HepG2 (cell line): ENCODE results near the gene RPL18. TPM values are rescaled to one million over a fixed set of nuclear protein-coding genes. Genes with fewer than 3 reads are reported as not detected.

ENCODE experiments used
- CREM ChIP-seq, 2 experiments: sonication (generic) in 1 of 2; formaldehyde crosslinking in 1 of 2; IDR thresholded peaks; 2 replicates each; pipeline versions ENCODE4 v1.4.0 to v1.6.1; 2016 to 2020; ENCODE audit warnings: antibody characterized with exemption in 1 of 2, mild to moderate bottlenecking in 1 of 2, missing genetic modification reagents in 1 of 2
- ETV5 ChIP-seq: IDR thresholded peaks from 2 replicates; pipeline ENCODE4 v1.6.1; 2018; ENCODE audit warnings: missing biosample characterization, missing genetic modification reagents, inconsistent platforms, borderline replicate concordance
- FOXA3 ChIP-seq: IDR thresholded peaks from 2 replicates; pipeline ENCODE4 v1.6.1; 2016; ENCODE audit warnings: missing genetic modification reagents, missing compliant biosample characterization
- PRPF4 ChIP-seq: fragments of 200-400 bp; formaldehyde crosslinking; IDR thresholded peaks from 2 replicates; pipeline ENCODE4 v1.6.1; 2016; ENCODE audit warnings: low read length, low read depth; ENCODE audit not compliant: poor library complexity, severe bottlenecking
- SOX13 ChIP-seq, 3 experiments: fragments of 450-650 bp in 1 of 3; sonication (generic) in 1 of 3; formaldehyde crosslinking in 1 of 3; IDR thresholded peaks in 2 of 3; conservative IDR thresholded peaks in 1 of 3; 2 replicates each; pipeline versions ENCODE4 v1.5.0 to v1.6.1; 2016 to 2020; ENCODE audit warnings: antibody characterized with exemption in 1 of 3, mild to moderate bottlenecking in 1 of 3, missing compliant biosample characterization in 1 of 3, missing genetic modification reagents in 1 of 3, moderate library complexity in 1 of 3
- ZNF12 ChIP-seq: sonication (generic); formaldehyde crosslinking; IDR thresholded peaks from 2 replicates; pipeline ENCODE4 v1.5.0; 2020; ENCODE audit warnings: missing genetic modification reagents
- ZNF451 ChIP-seq: sonication (generic); formaldehyde crosslinking; IDR thresholded peaks from 2 replicates; pipeline ENCODE4 v1.5.0; 2020; ENCODE audit warnings: mild to moderate bottlenecking, missing genetic modification reagents
- ZNF720 ChIP-seq: sonication (generic); formaldehyde crosslinking; IDR thresholded peaks from 2 replicates; pipeline ENCODE4 v1.4.0; 2020; ENCODE audit warnings: missing genetic modification reagents
- polyA plus RNA-seq, 8 experiments: library from polyadenylated mRNA; depleted of rRNA in 3 of 8; stranded (reverse) in 7 of 8; unstranded in 1 of 8; fragments of >200 nt; fragmentation: Illumina TruSeq in 4 of 8; extraction: Trizol in 4 of 8; gene quantifications; 2 replicates each; pipeline versions ENCODE4 v1.2.1 to v1.2.3, GENCODE V29; 2011 to 2016; ENCODE audit warnings: low read depth in 4 of 8, missing spikeins in 1 of 8, mixed read lengths in 1 of 8; ENCODE audit not compliant: insufficient read depth in 1 of 8
- total RNA-seq, 5 experiments: library from RNA; depleted of rRNA; stranded (reverse); fragments of >200 nt; fragmentation: Illumina TruSeq; extraction: Trizol; gene quantifications; 2 replicates each; pipeline ENCODE4 v1.2.3, GENCODE V29; 2016; ENCODE audit warnings: low read depth in 1 of 5
- TF ChIP-seq, protein P1 (sequence below): sonication (generic); formaldehyde crosslinking; IDR thresholded peaks from 2 replicates; pipeline ENCODE4 v1.4.0; 2020; ENCODE audit warnings: mild to moderate bottlenecking, missing genetic modification reagents
- TF ChIP-seq, protein P2 (sequence below): IDR thresholded peaks from 2 replicates; pipeline ENCODE4 v1.6.1; 2016; ENCODE audit warnings: missing compliant biosample characterization, missing genetic modification reagents, borderline replicate concordance
- TF ChIP-seq, protein P3 (sequence below): sonication (generic); formaldehyde crosslinking; IDR thresholded peaks from 2 replicates; pipeline ENCODE4 v1.5.0; 2020; ENCODE audit warnings: mild to moderate bottlenecking, missing genetic modification reagents, borderline replicate concordance
- TF ChIP-seq, protein P4 (sequence below): sonication (generic); formaldehyde crosslinking; IDR thresholded peaks from 2 replicates; pipeline ENCODE4 v1.5.0; 2020; ENCODE audit warnings: mild to moderate bottlenecking, missing genetic modification reagents
- TF ChIP-seq, protein P5 (sequence below): sonication (generic); formaldehyde crosslinking; IDR thresholded peaks from 2 replicates; pipeline ENCODE4 v1.5.1; 2020; ENCODE audit warnings: mild to moderate bottlenecking, missing genetic modification reagents, moderate library complexity

Gene RPL18
- total and polyA plus RNA-seq, 2 of the 13 experiments (the other 11 are each of a cell fraction or from before 2014, with no cell fraction given), result 1,485 to 1,639 TPM

DNA sequence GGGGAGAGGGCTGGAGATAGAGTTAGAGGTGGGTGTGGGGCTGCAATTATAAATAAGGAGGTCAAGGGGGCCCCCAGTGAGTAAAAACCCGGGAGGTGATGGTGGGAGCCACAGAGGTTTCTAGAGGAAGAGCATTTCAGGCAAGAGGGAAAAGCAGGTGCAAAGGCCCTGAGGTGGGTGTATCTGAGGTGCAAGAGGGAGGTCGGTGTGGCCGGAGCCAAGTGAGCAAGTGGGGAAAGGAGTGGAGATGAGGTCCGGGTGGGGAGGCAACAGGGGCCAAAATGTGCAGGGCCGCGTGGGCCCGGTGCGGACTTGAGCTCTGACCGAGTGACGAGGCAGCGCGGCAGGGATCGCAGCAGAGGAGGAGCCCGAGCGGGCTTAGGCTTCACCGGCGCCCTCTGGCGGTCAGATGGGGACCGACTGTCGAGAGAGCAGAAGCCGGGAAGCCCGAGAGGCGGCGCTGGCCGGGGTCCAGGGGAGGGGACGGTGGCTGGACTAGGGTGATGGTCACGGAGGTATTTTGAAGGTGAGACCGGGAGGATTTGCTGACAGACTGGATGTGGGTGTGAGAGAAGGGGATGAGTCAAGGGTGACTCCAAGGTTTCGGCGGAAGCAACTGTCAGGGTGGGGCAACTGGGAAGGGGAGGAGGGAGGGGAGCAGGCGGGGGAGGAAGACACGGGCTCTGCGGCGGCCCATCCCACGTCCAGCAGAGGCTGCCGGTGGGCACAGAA, 30.1 kb downstream of the RPL18 start (continued):
- TF ChIP-seq, protein P1, sequence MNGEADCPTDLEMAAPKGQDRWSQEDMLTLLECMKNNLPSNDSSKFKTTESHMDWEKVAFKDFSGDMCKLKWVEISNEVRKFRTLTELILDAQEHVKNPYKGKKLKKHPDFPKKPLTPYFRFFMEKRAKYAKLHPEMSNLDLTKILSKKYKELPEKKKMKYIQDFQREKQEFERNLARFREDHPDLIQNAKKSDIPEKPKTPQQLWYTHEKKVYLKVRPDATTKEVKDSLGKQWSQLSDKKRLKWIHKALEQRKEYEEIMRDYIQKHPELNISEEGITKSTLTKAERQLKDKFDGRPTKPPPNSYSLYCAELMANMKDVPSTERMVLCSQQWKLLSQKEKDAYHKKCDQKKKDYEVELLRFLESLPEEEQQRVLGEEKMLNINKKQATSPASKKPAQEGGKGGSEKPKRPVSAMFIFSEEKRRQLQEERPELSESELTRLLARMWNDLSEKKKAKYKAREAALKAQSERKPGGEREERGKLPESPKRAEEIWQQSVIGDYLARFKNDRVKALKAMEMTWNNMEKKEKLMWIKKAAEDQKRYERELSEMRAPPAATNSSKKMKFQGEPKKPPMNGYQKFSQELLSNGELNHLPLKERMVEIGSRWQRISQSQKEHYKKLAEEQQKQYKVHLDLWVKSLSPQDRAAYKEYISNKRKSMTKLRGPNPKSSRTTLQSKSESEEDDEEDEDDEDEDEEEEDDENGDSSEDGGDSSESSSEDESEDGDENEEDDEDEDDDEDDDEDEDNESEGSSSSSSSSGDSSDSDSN (CRISPR knock-in tag), result peak; percentile 62
- TF ChIP-seq CREM (IDR thresholded peaks at IDR 0.05), result no peak
- no peak for TF ChIP-seq CREM (CRISPR knock-in tag; IDR thresholded peaks at IDR 0.05)
- TF ChIP-seq, protein P2, sequence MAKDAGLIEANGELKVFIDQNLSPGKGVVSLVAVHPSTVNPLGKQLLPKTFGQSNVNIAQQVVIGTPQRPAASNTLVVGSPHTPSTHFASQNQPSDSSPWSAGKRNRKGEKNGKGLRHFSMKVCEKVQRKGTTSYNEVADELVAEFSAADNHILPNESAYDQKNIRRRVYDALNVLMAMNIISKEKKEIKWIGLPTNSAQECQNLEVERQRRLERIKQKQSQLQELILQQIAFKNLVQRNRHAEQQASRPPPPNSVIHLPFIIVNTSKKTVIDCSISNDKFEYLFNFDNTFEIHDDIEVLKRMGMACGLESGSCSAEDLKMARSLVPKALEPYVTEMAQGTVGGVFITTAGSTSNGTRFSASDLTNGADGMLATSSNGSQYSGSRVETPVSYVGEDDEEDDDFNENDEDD (CRISPR knock-in tag), result no peak
- TF ChIP-seq ZNF12 (CRISPR knock-in tag), result no peak
- 0 out of 2 replicates have a peak, but pooled peaks have one; percentile 40 for TF ChIP-seq ZNF451 (CRISPR knock-in tag)
- TF ChIP-seq, protein P3, sequence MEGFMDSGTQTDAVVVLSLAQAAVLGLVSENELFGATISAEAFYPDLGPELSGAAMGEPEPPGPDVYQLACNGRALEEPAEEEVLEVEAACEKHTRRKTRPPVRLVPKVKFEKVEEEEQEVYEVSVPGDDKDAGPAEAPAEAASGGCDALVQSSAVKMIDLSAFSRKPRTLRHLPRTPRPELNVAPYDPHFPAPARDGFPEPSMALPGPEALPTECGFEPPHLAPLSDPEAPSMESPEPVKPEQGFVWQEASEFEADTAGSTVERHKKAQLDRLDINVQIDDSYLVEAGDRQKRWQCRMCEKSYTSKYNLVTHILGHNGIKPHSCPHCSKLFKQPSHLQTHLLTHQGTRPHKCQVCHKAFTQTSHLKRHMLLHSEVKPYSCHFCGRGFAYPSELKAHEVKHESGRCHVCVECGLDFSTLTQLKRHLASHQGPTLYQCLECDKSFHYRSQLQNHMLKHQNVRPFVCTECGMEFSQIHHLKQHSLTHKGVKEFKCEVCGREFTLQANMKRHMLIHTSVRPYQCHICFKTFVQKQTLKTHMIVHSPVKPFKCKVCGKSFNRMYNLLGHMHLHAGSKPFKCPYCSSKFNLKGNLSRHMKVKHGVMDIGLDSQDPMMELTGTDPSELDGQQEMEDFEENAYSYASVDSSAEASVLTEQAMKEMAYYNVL (CRISPR knock-in tag), result no peak
- no peak for TF ChIP-seq SOX13 (IDR thresholded peaks at IDR 0.05)
- TF ChIP-seq SOX13 (CRISPR knock-in tag; conservative IDR thresholded peaks at IDR 0.05 in 1 of 2, IDR thresholded peaks at IDR 0.05 in 1 of 2), result 0 out of 4 replicates have a peak, but pooled peaks of 1 of the 2 experiments have one; percentile 12
- no peak for TF ChIP-seq PRPF4
- TF ChIP-seq, protein P4, sequence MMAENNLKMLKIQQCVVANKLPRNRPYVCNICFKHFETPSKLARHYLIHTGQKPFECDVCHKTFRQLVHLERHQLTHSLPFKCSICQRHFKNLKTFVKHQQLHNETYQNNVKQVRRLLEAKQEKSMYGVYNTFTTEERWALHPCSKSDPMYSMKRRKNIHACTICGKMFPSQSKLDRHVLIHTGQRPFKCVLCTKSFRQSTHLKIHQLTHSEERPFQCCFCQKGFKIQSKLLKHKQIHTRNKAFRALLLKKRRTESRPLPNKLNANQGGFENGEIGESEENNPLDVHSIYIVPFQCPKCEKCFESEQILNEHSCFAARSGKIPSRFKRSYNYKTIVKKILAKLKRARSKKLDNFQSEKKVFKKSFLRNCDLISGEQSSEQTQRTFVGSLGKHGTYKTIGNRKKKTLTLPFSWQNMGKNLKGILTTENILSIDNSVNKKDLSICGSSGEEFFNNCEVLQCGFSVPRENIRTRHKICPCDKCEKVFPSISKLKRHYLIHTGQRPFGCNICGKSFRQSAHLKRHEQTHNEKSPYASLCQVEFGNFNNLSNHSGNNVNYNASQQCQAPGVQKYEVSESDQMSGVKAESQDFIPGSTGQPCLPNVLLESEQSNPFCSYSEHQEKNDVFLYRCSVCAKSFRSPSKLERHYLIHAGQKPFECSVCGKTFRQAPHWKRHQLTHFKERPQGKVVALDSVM (CRISPR knock-in tag), result 0 out of 2 replicates have a peak, but pooled peaks have one; percentile 11
- no peak; the same call in 1 of the 2 replicates for TF ChIP-seq FOXA3
- TF ChIP-seq ETV5 (CRISPR knock-in tag), result peak; percentile 14; the same call in 1 of the 2 replicates
- no peak for TF ChIP-seq ZNF720 (CRISPR knock-in tag)
- TF ChIP-seq, protein P5, sequence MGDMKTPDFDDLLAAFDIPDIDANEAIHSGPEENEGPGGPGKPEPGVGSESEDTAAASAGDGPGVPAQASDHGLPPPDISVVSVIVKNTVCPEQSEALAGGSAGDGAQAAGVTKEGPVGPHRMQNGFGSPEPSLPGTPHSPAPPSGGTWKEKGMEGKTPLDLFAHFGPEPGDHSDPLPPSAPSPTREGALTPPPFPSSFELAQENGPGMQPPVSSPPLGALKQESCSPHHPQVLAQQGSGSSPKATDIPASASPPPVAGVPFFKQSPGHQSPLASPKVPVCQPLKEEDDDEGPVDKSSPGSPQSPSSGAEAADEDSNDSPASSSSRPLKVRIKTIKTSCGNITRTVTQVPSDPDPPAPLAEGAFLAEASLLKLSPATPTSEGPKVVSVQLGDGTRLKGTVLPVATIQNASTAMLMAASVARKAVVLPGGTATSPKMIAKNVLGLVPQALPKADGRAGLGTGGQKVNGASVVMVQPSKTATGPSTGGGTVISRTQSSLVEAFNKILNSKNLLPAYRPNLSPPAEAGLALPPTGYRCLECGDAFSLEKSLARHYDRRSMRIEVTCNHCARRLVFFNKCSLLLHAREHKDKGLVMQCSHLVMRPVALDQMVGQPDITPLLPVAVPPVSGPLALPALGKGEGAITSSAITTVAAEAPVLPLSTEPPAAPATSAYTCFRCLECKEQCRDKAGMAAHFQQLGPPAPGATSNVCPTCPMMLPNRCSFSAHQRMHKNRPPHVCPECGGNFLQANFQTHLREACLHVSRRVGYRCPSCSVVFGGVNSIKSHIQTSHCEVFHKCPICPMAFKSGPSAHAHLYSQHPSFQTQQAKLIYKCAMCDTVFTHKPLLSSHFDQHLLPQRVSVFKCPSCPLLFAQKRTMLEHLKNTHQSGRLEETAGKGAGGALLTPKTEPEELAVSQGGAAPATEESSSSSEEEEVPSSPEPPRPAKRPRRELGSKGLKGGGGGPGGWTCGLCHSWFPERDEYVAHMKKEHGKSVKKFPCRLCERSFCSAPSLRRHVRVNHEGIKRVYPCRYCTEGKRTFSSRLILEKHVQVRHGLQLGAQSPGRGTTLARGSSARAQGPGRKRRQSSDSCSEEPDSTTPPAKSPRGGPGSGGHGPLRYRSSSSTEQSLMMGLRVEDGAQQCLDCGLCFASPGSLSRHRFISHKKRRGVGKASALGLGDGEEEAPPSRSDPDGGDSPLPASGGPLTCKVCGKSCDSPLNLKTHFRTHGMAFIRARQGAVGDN (CRISPR knock-in tag), result peak; percentile 77
